Activated CD8-positive, alpha-beta memory T cell treated with anti-CD3 and anti-CD28 coated beads, Interleukin-2, amount 10 ng/mL, durations not matched to agents 7 days and 5 days (primary cell): ENCODE data around the gene PIWIL4. TPM values are rescaled to one million over a fixed set of nuclear protein-coding genes. Genes with fewer than 3 reads are reported as not detected.
"Not testable (repeated sequence)": the region's sequence is repeated elsewhere in the genome, so short reads cannot be mapped to it uniquely, and the experiment has no call there.

Source experiments
- ATAC-seq: fragments of 150-1000 bp; cut with Tn5 transposase; one replicate; pipeline ENCODE4 v1.10.0; 2021; ENCODE audit warnings: moderate library complexity
- CTCF ChIA-PET: fragments of 350-600 bp; sonication (Branson Sonifier 250); formaldehyde crosslinking; loops from one replicate; lab custom pipeline; 2021; ENCODE audit warnings: antibody characterized with exemption; lab: Charles Lee
- DNase-seq: peaks from one replicate; pipeline ENCODE4 v3.0.0-alpha.2; 2020
- H3K27ac Mint-ChIP-seq: one replicate; pipeline ENCODE4 v1.8.0; 2021; ENCODE audit warnings: mild to moderate bottlenecking, mixed read lengths
- H3K27me3 Mint-ChIP-seq: one replicate; pipeline ENCODE4 v1.8.0; 2021; ENCODE audit warnings: mixed read lengths
- H3K36me3 Mint-ChIP-seq: one replicate; pipeline ENCODE4 v1.8.0; 2021; ENCODE audit warnings: mild to moderate bottlenecking, mixed read lengths
- H3K4me1 Mint-ChIP-seq: one replicate; pipeline ENCODE4 v1.8.0; 2021; ENCODE audit warnings: mixed read lengths
- H3K4me3 Mint-ChIP-seq: one replicate; pipeline ENCODE4 v1.8.0; 2021; ENCODE audit warnings: mild to moderate bottlenecking, moderate library complexity, mixed read lengths
- H3K9me3 Mint-ChIP-seq: one replicate; pipeline ENCODE4 v1.8.0; 2022; ENCODE audit warnings: low read depth, mixed read lengths
- total RNA-seq, 2 experiments: library from RNA; stranded (reverse); gene quantifications; one replicate each; pipeline ENCODE4 v1.2.3, GENCODE V29; 2021

PIWIL4 gene
- total RNA-seq, 2 experiments from 2014 or later, result 0.75 to 0.79 TPM

- ATAC-seq, result no peak
- H3K4me1 Mint-ChIP-seq, result no peaks in the 10 kb centered on the region
- no peaks in the 10 kb centered on the region for H3K9me3 Mint-ChIP-seq
- no peak overlapping the region for H3K27ac Mint-ChIP-seq
- H3K36me3 Mint-ChIP-seq, result no peaks in the 10 kb centered on the region
- no peak overlapping the region for H3K4me3 Mint-ChIP-seq
- H3K27me3 Mint-ChIP-seq, result no peaks in the 10 kb centered on the region
- CTCF ChIA-PET, result no interaction called here
- DNase-seq, result no peak
Measured at GRCh38 chr11:94557992-94558391, 9.2 kb upstream of the PIWIL4 start.

DNA sequence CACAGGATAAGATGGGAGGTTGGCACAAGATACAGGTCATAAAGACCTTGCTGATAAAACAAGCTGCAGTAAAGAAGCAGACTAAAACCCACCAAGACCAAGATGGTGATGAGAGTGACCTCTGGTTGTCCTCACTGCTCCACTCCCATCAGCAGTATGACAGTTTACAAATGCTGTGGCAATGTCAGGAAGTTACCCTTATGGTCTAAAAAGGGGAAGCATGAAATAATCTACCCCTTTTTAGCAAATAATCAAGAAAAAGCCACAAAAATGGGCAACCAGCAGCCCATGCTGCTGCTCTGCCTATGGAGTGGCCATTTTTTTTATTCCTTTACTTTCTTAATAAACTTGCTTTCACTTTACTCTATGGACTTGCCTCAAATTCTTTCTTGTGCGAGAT lies 8.7 kb upstream of the PIWIL4 start:
- no peaks in the 10 kb centered on the region for H3K9me3 Mint-ChIP-seq
- ATAC-seq, result no peak
- CTCF ChIA-PET, result no interaction called here
- no peak overlapping the region for H3K4me3 Mint-ChIP-seq
- H3K36me3 Mint-ChIP-seq, result no peaks in the 10 kb centered on the region
- DNase-seq, result no peak
- no peaks in the 10 kb centered on the region for H3K27me3 Mint-ChIP-seq
- no peak overlapping the region for H3K27ac Mint-ChIP-seq
- peaks cover 1% of the 10 kb centered on the region for H3K4me1 Mint-ChIP-seq

- peaks cover 1% of the 10 kb centered on the region for H3K4me1 Mint-ChIP-seq
- ATAC-seq (no peak), DNase-seq (no peak)
- H3K9me3 Mint-ChIP-seq, result no peaks in the 10 kb centered on the region
- no peaks in the 10 kb centered on the region for H3K36me3 Mint-ChIP-seq
- H3K27ac Mint-ChIP-seq, result no peak overlapping the region
- no peaks in the 10 kb centered on the region for H3K27me3 Mint-ChIP-seq
- CTCF ChIA-PET, result interaction anchor here (0.9 kb wide), 1 partner anchor 54 kb away, joined by 3 read pairs; no protein-coding TSS in a partner anchor
- no peak overlapping the region for H3K4me3 Mint-ChIP-seq
Measured at GRCh38 chr11:94558932-94559331, 8.2 kb upstream of the PIWIL4 start.

- Mint-ChIP-seq H3K27me3 (no peaks in the 10 kb centered on the region), H3K4me3 (no peak overlapping the region), H3K9me3 (no peaks in the 10 kb centered on the region), H3K36me3 (no peaks in the 10 kb centered on the region), H3K4me1 (peaks cover 1% of the 10 kb centered on the region), H3K27ac (no peak overlapping the region)
- no peak for ATAC-seq
- no peak for DNase-seq
- CTCF ChIA-PET, result interaction anchor here (0.9 kb wide), 1 partner anchor 54 kb away, joined by 3 read pairs; no protein-coding TSS in a partner anchor
Measured at GRCh38 chr11:94559361-94559760, 7.8 kb upstream of the PIWIL4 start.

DNA sequence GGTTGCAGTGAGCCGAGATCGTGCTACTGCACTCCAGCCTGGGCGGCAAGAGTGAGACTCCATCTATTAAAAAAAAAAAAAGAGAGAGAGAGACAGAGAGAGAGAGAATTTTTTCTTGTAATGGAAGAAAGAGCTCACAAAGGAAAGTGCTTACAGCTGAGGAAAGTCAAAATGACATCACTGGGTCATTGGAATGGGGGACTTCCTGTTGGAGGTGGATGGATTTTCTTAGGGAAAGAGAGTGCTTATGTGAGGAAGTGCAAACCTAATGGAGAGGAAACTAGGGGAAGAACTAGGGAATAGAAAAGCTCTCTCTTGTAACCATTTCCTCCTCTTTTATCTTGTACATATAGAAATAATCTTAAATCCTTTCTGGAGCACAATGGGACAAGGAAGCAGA lies 6.3 kb upstream of the PIWIL4 start:
- peaks cover 1% of the 10 kb centered on the region for H3K4me1 Mint-ChIP-seq
- H3K36me3 Mint-ChIP-seq, result no peaks in the 10 kb centered on the region
- no peak overlapping the region for H3K27ac Mint-ChIP-seq
- no peak for DNase-seq
- ATAC-seq, result no peak
- no peaks in the 10 kb centered on the region for H3K27me3 Mint-ChIP-seq
- no peak overlapping the region for H3K4me3 Mint-ChIP-seq
- no peaks in the 10 kb centered on the region for H3K9me3 Mint-ChIP-seq
- CTCF ChIA-PET, result no interaction called here

GRCh38 chr11:94563176-94563847 lies 3.9 kb upstream of the PIWIL4 start:
- CTCF ChIA-PET, result no interaction called here
- no peaks in the 10 kb centered on the region for H3K36me3 Mint-ChIP-seq
- peaks cover 1% of the 10 kb centered on the region for H3K4me1 Mint-ChIP-seq
- no peak overlapping the region for H3K27ac Mint-ChIP-seq
- DNase-seq (no peak), ATAC-seq (no peak)
- no peak overlapping the region for H3K4me3 Mint-ChIP-seq
- H3K27me3 Mint-ChIP-seq, result no peaks in the 10 kb centered on the region
- H3K9me3 Mint-ChIP-seq, result no peaks in the 10 kb centered on the region

- CTCF ChIA-PET, result no interaction called here
- DNase-seq (no peak), ATAC-seq (no peak)
- peaks cover 1% of the 10 kb centered on the region for H3K4me1 Mint-ChIP-seq
- H3K4me3 Mint-ChIP-seq, result no peak overlapping the region
- no peaks in the 10 kb centered on the region for H3K27me3 Mint-ChIP-seq
- no peaks in the 10 kb centered on the region for H3K9me3 Mint-ChIP-seq
- H3K36me3 Mint-ChIP-seq, result no peaks in the 10 kb centered on the region
- no peak overlapping the region for H3K27ac Mint-ChIP-seq
Measured at GRCh38 chr11:94563848-94564467, 3.2 kb upstream of the PIWIL4 start.

GRCh38 chr11:94568200-94568599 lies 1.0 kb downstream of the PIWIL4 start:
- no peak for ATAC-seq
- no peak overlapping the region for H3K27ac Mint-ChIP-seq
- H3K36me3 Mint-ChIP-seq, result no peaks in the 10 kb centered on the region
- CTCF ChIA-PET, result no interaction called here
- no peaks in the 10 kb centered on the region for H3K4me1 Mint-ChIP-seq
- H3K4me3 Mint-ChIP-seq, result no peak overlapping the region
- no peaks in the 10 kb centered on the region for H3K27me3 Mint-ChIP-seq
- no peak for DNase-seq
- H3K9me3 Mint-ChIP-seq, result no peaks in the 10 kb centered on the region

GRCh38 chr11:94568717-94569116 lies 1.5 kb downstream of the PIWIL4 start:
- no peak for ATAC-seq
- Mint-ChIP-seq H3K4me3 (no peak overlapping the region), H3K27me3 (no peaks in the 10 kb centered on the region)

DNA sequence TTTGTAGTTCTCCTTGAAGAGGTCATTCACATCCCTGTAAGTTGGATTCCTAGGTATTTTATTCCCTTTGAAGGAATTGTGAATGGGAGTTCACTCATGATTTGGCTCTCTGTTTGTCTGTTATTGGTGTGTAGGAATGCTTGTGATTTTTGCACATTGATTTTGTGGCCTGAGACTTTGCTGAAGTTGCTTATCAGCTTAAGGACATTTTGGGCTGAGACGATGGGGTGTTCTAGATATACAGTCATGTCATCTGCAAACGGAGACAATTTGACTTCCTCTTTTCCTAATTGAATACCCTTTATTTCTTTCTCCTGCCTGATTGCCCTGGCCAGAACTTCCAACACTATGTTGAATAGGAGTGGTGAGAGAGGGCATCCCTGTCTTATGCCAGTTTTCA lies 5.8 kb downstream of the PIWIL4 start:
- CTCF ChIA-PET, DNase-seq, H3K36me3 Mint-ChIP-seq, H3K4me3 Mint-ChIP-seq, H3K27ac Mint-ChIP-seq, ATAC-seq, H3K27me3 Mint-ChIP-seq, H3K4me1 Mint-ChIP-seq, H3K9me3 Mint-ChIP-seq: not testable (repeated sequence)

More at GRCh38 chr11:94568717-94569116, 1.5 kb downstream of the PIWIL4 start:
- DNase-seq, result no peak
- H3K9me3 Mint-ChIP-seq, result no peaks in the 10 kb centered on the region
- H3K27ac Mint-ChIP-seq, result no peak overlapping the region
- CTCF ChIA-PET, result no interaction called here
- H3K36me3 Mint-ChIP-seq, result no peaks in the 10 kb centered on the region
- no peaks in the 10 kb centered on the region for H3K4me1 Mint-ChIP-seq

DNA sequence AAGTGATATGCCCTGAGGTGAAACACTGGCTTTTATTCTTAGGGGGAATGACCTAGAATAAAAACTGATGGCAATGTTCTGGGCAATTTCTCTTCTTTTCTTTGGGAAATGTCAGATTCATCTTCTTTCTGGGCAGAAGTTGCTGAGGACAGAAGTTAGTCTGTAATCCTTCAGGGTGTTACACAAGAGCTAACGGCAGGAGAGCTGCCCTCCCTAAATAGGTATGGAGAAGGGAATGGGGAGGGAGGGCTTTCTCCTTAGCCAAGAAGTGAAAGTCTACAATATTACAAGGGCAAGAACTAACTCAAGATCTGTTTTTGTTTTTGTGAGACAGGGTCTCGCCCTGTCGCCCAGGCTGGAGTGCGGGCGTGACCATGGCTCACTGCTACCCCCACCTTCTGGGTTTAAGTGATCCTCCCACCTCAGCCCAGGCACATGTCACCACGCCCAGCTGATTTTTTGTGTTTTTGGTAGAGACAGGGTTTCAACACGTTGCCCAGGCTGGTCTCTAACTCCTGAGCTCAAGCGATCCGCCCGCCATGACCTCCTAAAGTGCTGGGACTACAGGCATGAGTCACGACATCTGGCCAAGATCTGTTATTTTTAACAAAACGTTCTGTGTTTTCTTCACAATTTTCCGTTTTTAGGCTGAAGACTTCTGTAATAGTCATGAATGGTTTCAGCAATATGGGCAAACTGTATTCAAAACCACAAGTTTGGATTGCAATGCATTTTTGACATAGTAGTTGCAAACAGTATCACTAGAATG lies 7.2 kb downstream of the PIWIL4 start:
- Mint-ChIP-seq H3K36me3 (no peaks in the 10 kb centered on the region), H3K27ac (no peak overlapping the region), H3K27me3 (peaks cover 2% of the 10 kb centered on the region), H3K9me3 (no peaks in the 10 kb centered on the region), H3K4me3 (no peak overlapping the region), H3K4me1 (no peaks in the 10 kb centered on the region)
- CTCF ChIA-PET, result no interaction called here
- DNase-seq (no peak), ATAC-seq (no peak)

GRCh38 chr11:94576306-94576705 lies 9.1 kb downstream of the PIWIL4 start:
- H3K4me1 Mint-ChIP-seq, result no peaks in the 10 kb centered on the region
- no peak for ATAC-seq
- H3K36me3 Mint-ChIP-seq, result no peaks in the 10 kb centered on the region
- no peak overlapping the region for H3K27ac Mint-ChIP-seq
- no peak for DNase-seq
- H3K27me3 Mint-ChIP-seq, result peaks cover 2% of the 10 kb centered on the region
- CTCF ChIA-PET, result no interaction called here
- no peak overlapping the region for H3K4me3 Mint-ChIP-seq
- no peaks in the 10 kb centered on the region for H3K9me3 Mint-ChIP-seq

- Mint-ChIP-seq H3K36me3 (no peaks in the 10 kb centered on the region), H3K4me1 (no peaks in the 10 kb centered on the region), H3K27ac (no peak overlapping the region), H3K4me3 (no peak overlapping the region), H3K9me3 (no peaks in the 10 kb centered on the region), H3K27me3 (peaks cover 2% of the 10 kb centered on the region)
- CTCF ChIA-PET, result no interaction called here
- DNase-seq (no peak), ATAC-seq (no peak)
Measured at GRCh38 chr11:94577841-94578240, 10.7 kb downstream of the PIWIL4 start.

- Mint-ChIP-seq H3K4me1 (no peaks in the 10 kb centered on the region), H3K27ac (no peak overlapping the region), H3K4me3 (no peak overlapping the region), H3K36me3 (no peaks in the 10 kb centered on the region), H3K9me3 (no peaks in the 10 kb centered on the region), H3K27me3 (peaks cover 2% of the 10 kb centered on the region)
- CTCF ChIA-PET, result no interaction called here
- ATAC-seq (no peak), DNase-seq (no peak)
Measured at GRCh38 chr11:94581926-94582325, 14.8 kb downstream of the PIWIL4 start.
